Smooth muscle cell (in vitro differentiated cells): ENCODE data around the gene ARHGEF39. TPM values are rescaled to one million over a fixed set of nuclear protein-coding genes. Genes with fewer than 3 reads are reported as not detected.

ENCODE experiments used
- DNase-seq: peaks from one replicate; lab custom pipeline; 2025; ENCODE audit not compliant: unreplicated experiment; lab: John Stamatoyannopoulos, UW
- H2AFZ ChIP-seq: fragments of 200-600 bp; sonication (generic); 2 replicates; pipeline ENCODE4 v1.6.0; 2016; ENCODE audit warnings: antibody characterized with exemption, low read depth, mild to moderate bottlenecking
- H3F3A ChIP-seq: fragments of 200-600 bp; sonication (generic); 2 replicates; pipeline ENCODE4 v1.6.0; 2017; ENCODE audit warnings: antibody characterized with exemption, low read depth
- H3K27ac ChIP-seq: fragments of 200-600 bp; sonication (generic); 2 replicates; pipeline ENCODE4 v1.5.1; 2016; ENCODE audit warnings: low read depth, mild to moderate bottlenecking
- H3K27me3 ChIP-seq: fragments of 200-600 bp; sonication (generic); 2 replicates; pipeline ENCODE4 v1.6.1; 2016; ENCODE audit warnings: low read depth, mild to moderate bottlenecking
- H3K36me3 ChIP-seq: fragments of 200-600 bp; sonication (generic); 2 replicates; pipeline ENCODE4 v1.5.1; 2016; ENCODE audit warnings: low read depth
- H3K4me1 ChIP-seq: fragments of 200-600 bp; sonication (generic); 2 replicates; pipeline ENCODE4 v1.5.1; 2016; ENCODE audit warnings: low read depth
- H3K4me2 ChIP-seq: fragments of 200-600 bp; sonication (generic); 2 replicates; pipeline ENCODE4 v1.6.0; 2016; ENCODE audit warnings: mild to moderate bottlenecking
- H3K4me3 ChIP-seq: fragments of 200-600 bp; sonication (generic); 2 replicates; pipeline ENCODE4 v1.5.1; 2016; ENCODE audit warnings: mild to moderate bottlenecking
- H3K79me2 ChIP-seq: fragments of 200-600 bp; sonication (generic); 2 replicates; pipeline ENCODE4 v1.6.0; 2016; ENCODE audit warnings: low read depth, mild to moderate bottlenecking
- H3K9ac ChIP-seq: fragments of 200-600 bp; sonication (generic); 2 replicates; pipeline ENCODE4 v1.6.0; 2016; ENCODE audit warnings: low read depth
- H3K9me3 ChIP-seq: fragments of 200-600 bp; sonication (generic); replicated peaks from 2 replicates; pipeline ENCODE4 v1.5.1; 2016; ENCODE audit warnings: low read depth
- H4K20me1 ChIP-seq: fragments of 200-600 bp; sonication (generic); 2 replicates; pipeline ENCODE4 v1.6.0; 2016; ENCODE audit warnings: low read depth
- WGBS: methylation state at CpG from one replicate; pipeline ENCODE4 v1.1.7; 2016; ENCODE audit warnings: low lambda C conversion rate; 5-methylcytosine and 5-hydroxymethylcytosine counted together
- polyA plus RNA-seq: library from polyadenylated mRNA; unstranded; fragments of >200 nt; fragmentation: Nextera tagmentation; extraction: Ambion mirVana; gene quantifications from 2 replicates; pipeline ENCODE4 v1.2.1, GENCODE V29; 2016
- total RNA-seq: library from RNA; depleted of rRNA; stranded (reverse); fragments of >200 nt; gene quantifications from 2 replicates; pipeline ENCODE4 v1.2.3, GENCODE V29; 2014
- TF ChIP-seq, protein P1 (sequence below): fragments of 200-600 bp; sonication (generic); IDR thresholded peaks from 2 replicates; pipeline ENCODE4 v1.5.1; 2017; ENCODE audit warnings: borderline replicate concordance, mild to moderate bottlenecking, antibody characterized with exemption; ENCODE audit not compliant: insufficient read depth, poor library complexity, severe bottlenecking

The ARHGEF39 gene
- total and polyA plus RNA-seq, 2 experiments from 2014 or later = 1.9 to 2.1 TPM

DNA sequence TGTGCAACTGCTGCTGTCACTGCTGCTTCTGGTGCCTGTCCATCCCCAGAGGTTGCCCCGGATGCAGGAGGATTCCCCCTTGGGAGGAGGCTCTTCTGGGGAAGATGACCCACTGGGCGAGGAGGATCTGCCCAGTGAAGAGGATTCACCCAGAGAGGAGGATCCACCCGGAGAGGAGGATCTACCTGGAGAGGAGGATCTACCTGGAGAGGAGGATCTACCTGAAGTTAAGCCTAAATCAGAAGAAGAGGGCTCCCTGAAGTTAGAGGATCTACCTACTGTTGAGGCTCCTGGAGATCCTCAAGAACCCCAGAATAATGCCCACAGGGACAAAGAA, 9.0 kb upstream of the ARHGEF39 start:
- H3K27ac ChIP-seq = no peak overlapping the region
- WGBS = 86% methylated on average over 3 of the region's 3 CpGs
- H3F3A ChIP-seq = peaks cover 4% of the 10 kb centered on the region
- DNase-seq = no peak
- H3K9ac ChIP-seq = no peak overlapping the region
- no peak overlapping the region for H2AFZ ChIP-seq
- H3K79me2 ChIP-seq = no peaks in the 10 kb centered on the region
- H3K27me3 ChIP-seq = no peaks in the 10 kb centered on the region
- no peak overlapping the region for H3K4me2 ChIP-seq
- H3K36me3 ChIP-seq = no peaks in the 10 kb centered on the region
- H3K4me3 ChIP-seq = no peak overlapping the region
- peaks cover 5% of the 10 kb centered on the region for H3K4me1 ChIP-seq
- no peaks in the 10 kb centered on the region for H3K9me3 ChIP-seq
- H4K20me1 ChIP-seq = no peaks in the 10 kb centered on the region
- TF ChIP-seq, protein P1, sequence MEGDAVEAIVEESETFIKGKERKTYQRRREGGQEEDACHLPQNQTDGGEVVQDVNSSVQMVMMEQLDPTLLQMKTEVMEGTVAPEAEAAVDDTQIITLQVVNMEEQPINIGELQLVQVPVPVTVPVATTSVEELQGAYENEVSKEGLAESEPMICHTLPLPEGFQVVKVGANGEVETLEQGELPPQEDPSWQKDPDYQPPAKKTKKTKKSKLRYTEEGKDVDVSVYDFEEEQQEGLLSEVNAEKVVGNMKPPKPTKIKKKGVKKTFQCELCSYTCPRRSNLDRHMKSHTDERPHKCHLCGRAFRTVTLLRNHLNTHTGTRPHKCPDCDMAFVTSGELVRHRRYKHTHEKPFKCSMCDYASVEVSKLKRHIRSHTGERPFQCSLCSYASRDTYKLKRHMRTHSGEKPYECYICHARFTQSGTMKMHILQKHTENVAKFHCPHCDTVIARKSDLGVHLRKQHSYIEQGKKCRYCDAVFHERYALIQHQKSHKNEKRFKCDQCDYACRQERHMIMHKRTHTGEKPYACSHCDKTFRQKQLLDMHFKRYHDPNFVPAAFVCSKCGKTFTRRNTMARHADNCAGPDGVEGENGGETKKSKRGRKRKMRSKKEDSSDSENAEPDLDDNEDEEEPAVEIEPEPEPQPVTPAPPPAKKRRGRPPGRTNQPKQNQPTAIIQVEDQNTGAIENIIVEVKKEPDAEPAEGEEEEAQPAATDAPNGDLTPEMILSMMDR = no peak

DNA sequence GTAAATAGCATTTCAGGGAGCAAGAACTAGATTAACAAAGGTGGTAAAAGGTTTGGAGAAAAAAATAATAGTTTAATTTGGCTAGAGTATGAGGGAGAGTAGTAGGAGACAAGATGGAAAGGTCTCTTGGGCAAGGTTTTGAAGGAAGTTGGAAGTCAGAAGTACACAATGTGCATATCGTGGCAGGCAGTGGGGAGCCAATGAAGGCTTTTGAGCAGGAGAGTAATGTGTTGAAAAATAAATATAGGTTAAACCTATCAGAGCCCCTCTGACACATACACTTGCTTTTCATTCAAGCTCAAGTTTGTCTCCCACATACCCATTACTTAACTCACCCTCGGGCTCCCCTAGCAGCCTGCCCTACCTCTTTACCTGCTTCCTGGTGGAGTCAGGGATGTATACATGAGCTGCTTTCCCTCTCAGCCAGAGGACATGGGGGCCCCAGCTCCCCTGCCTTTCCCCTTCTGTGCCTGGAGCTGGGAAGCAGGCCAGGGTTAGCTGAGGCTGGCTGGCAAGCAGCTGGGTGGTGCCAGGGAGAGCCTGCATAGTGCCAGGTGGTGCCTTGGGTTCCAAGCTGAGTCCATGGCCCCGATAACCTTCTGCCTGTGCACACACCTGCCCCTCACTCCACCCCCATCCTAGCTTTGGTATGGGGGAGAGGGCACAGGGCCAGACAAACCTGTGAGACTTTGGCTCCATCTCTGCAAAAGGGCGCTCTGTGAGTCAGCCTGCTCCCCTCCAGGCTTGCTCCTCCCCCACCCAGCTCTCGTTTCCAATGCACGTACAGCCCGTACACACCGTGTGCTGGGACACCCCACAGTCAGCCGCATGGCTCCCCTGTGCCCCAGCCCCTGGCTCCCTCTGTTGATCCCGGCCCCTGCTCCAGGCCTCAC, 8.4 kb upstream of the ARHGEF39 start, which contains the start of gene CA9:
CA9 (plus strand) TSS at position 797 of the 893 bp plus-strand sequence; CDS start at position 829, 32 bp downstream.
- Histone ChIP-seq H3K9me3 (no peaks in the 10 kb centered on the region), H2AFZ (no peak within 1 kb of the TSS), H3K4me1 (peaks cover 5% of the 10 kb centered on the region), H3K27ac (no peak within 1 kb of the TSS), H3K4me2 (no peak within 1 kb of the TSS), H3K27me3 (no peaks in the 10 kb centered on the region), H3K79me2 (no peaks in the 10 kb centered on the region), H3K9ac (no peak within 1 kb of the TSS), H3K36me3 (no peaks in the 10 kb centered on the region), H3K4me3 (no peak within 1 kb of the TSS), H3F3A (no peaks in the 10 kb centered on the region), H4K20me1 (no peaks in the 10 kb centered on the region)
- WGBS = 80% methylated on average over 10 of the region's 10 CpGs
- DNase-seq = no peak
- TF ChIP-seq, protein P1 = no peak

DNA sequence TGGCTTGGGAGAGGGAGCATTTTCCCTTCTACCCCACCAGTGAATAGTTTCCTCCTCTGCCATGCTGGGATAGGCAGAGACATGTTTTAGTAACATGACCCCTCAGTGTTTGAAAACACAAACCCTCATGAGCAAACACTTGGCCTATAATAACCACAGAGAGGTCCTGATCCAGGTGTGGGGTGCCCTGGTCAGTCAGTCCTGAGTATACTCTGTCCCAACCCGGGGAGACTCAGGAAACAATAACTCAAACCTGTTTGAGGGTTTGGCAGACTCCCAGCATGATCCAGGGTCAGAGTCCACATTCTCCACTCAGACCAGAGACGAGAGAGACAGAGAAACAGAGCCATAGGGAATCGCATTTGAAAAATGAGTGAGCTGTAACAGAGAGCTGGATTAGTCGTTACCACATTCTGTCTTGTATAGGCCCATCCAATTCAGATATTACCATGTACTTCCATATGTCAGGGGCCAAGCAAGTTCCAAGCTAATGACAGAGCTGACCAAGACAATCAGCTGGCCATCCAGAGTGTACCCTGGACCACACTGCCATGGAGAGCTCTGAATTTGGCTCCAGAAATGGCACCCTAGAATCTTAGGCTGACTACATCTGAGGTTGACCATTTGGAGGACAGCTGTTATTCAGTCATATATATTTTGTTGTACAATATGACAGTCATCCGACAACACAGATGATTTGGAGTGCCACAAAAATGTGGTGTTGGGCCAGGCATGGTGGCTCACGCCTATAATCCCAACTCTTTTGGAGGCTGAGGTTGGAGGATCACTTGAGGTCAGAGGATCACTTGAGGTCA, 4.5 kb upstream of the ARHGEF39 start:
- H3F3A ChIP-seq = no peaks in the 10 kb centered on the region
- peaks cover 1% of the 10 kb centered on the region for H3K4me1 ChIP-seq
- H3K36me3 ChIP-seq = no peaks in the 10 kb centered on the region
- no peak overlapping the region for H3K9ac ChIP-seq
- no peaks in the 10 kb centered on the region for H4K20me1 ChIP-seq
- H3K4me3 ChIP-seq = no peak overlapping the region
- no peaks in the 10 kb centered on the region for H3K79me2 ChIP-seq
- WGBS = 79% methylated on average over 6 of the region's 6 CpGs
- no peak overlapping the region for H3K4me2 ChIP-seq
- H2AFZ ChIP-seq = no peak overlapping the region
- no peaks in the 10 kb centered on the region for H3K27me3 ChIP-seq
- no peaks in the 10 kb centered on the region for H3K9me3 ChIP-seq
- no peak for DNase-seq
- no peak overlapping the region for H3K27ac ChIP-seq
- TF ChIP-seq, protein P1 = no peak
